Small intestine (tissue), 7 donors: ENCODE measurements around the gene PHF19. TPM values are rescaled to one million over a fixed set of nuclear protein-coding genes. Genes with fewer than 3 reads are reported as not detected.

Experiments
- DNase-seq, 2 donors: peaks; one replicate each; pipeline versions ENCODE4 v3.0.0 to v3.0.0-alpha.2; 2013
- FAIRE-seq: peaks from 2 replicates; lab custom pipeline; 2012; peaks lifted over from hg19 to GRCh38; lab: Jason Lieb, UNC
- H3K27ac ChIP-seq, 3 donors: one replicate each; pipeline ENCODE4 v1.5.1; 2013; ENCODE audit warnings: low read length in 2 of 3, mild to moderate bottlenecking in 2 of 3, control low read depth in 1 of 3, inconsistent platforms in 1 of 3, low read depth in 1 of 3, moderate library complexity in 1 of 3
- H3K27me3 ChIP-seq, 3 donors: one replicate each; pipeline ENCODE4 v1.6.1; 2013; ENCODE audit warnings: low read length in 3 of 3, inconsistent platforms in 1 of 3; ENCODE audit not compliant: control insufficient read depth in 3 of 3, insufficient read depth in 3 of 3
- H3K36me3 ChIP-seq, 3 donors: one replicate each; pipeline ENCODE4 v1.6.1; 2013; ENCODE audit warnings: low read length in 3 of 3, inconsistent platforms in 1 of 3, low read depth in 1 of 3, mild to moderate bottlenecking in 1 of 3, moderate library complexity in 1 of 3; ENCODE audit not compliant: control insufficient read depth in 3 of 3, insufficient read depth in 2 of 3
- H3K4me1 ChIP-seq, 3 donors: one replicate each; pipeline ENCODE4 v1.6.1; 2013; ENCODE audit warnings: low read length in 2 of 3, inconsistent platforms in 1 of 3, low read depth in 1 of 3, mild to moderate bottlenecking in 1 of 3, moderate library complexity in 1 of 3; ENCODE audit not compliant: control insufficient read depth in 3 of 3, insufficient read depth in 2 of 3
- H3K4me3 ChIP-seq, 3 donors: one replicate each; pipeline ENCODE4 v1.5.1; 2013; ENCODE audit warnings: low read length in 3 of 3, control low read depth in 1 of 3, inconsistent platforms in 1 of 3, low read depth in 1 of 3, mild to moderate bottlenecking in 1 of 3, moderate library complexity in 1 of 3
- H3K9me3 ChIP-seq, 2 donors: one replicate each; pipeline ENCODE4 v1.6.1; 2013; ENCODE audit warnings: low read depth in 1 of 2, low read length in 1 of 2; ENCODE audit not compliant: control insufficient read depth in 2 of 2, insufficient read depth in 1 of 2
- WGBS, 3 donors: extraction: QIAGEN DNeasy Blood & Tissue Kit; methylation state at CpG; one replicate each; pipeline ENCODE4 v1.1.7; 2013; 5-methylcytosine and 5-hydroxymethylcytosine counted together
- polyA plus RNA-seq, 4 donors: library from polyadenylated mRNA; stranded (reverse) in 3 of 4; unstranded in 1 of 4; fragments of 200-250 nt in 3 of 4; fragments of 120-200 nt in 1 of 4; gene quantifications; one replicate each; pipeline versions ENCODE4 v1.2.1 to v1.2.3, GENCODE V29; 2013
- donor health status: healthy with polysubstance abuse.
- donor health status: control.
- donor health status: control.
- donor health status: Bipolar disorder and iron deficiency.
- donor health status: healthy.

PHF19 gene
- polyA plus RNA-seq, 4 donors: 2.0 to 35.7 (median 17.8) TPM

DNA sequence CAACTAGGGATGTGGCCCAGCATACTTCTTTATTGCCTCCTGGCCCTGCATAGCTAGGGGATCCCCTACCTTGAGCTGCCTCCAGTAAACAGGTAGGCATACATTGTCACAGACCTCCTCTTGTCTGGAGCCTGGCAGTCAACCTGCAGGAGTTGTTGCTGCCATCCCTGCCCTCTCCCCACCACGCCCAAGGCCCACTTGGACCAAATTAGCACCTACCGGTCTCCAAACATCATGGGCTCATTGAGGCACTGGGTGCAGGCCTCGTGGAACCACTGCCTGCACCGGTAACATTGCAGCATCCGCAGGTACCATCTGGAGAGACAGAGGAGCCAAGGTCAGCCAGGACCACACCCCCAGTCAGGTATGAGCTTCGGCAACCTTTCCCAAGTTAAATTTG is 10.3 kb downstream of the PHF19 start:
- DNase-seq (no peak), FAIRE-seq (no peak)
- no peak overlapping the region for H3K4me3 ChIP-seq
- H3K27ac ChIP-seq: no peak overlapping the region
- H3K9me3 ChIP-seq: no peaks in the 10 kb centered on the region
- H3K27me3 ChIP-seq: no peaks in the 10 kb centered on the region
- WGBS, 3 donors: 80 to 93% (median 93%) methylated on average over 6 of the region's 6 CpGs
- H3K4me1 ChIP-seq: peaks cover 0 to 12% (median 0%) of the 10 kb centered on the region in 3 donors
- H3K36me3 ChIP-seq: peaks cover 0 to 69% (median 0%) of the 10 kb centered on the region in 3 donors

GRCh38 chr9:120865809-120866208 is 11.2 kb downstream of the PHF19 start:
- no peak for DNase-seq
- no peak for FAIRE-seq
- H3K4me3 ChIP-seq: no peak overlapping the region
- WGBS, 3 donors: 50 to 61% (median 60%) methylated on average over 5 of the region's 5 CpGs
- peaks cover 0 to 12% (median 0%) of the 10 kb centered on the region in 3 donors for H3K4me1 ChIP-seq
- no peaks in the 10 kb centered on the region for H3K27me3 ChIP-seq
- H3K27ac ChIP-seq: no peak overlapping the region
- no peaks in the 10 kb centered on the region for H3K9me3 ChIP-seq
- H3K36me3 ChIP-seq: peaks cover 0 to 73% (median 0%) of the 10 kb centered on the region in 3 donors

- DNase-seq: no peak
- Histone ChIP-seq H3K27ac (no peak overlapping the region), H3K36me3 (peaks cover 0 to 74% (median 2%) of the 10 kb centered on the region in 3 donors), H3K4me1 (peaks cover 0 to 12% (median 0%) of the 10 kb centered on the region in 3 donors), H3K4me3 (no peak overlapping the region), H3K27me3 (no peaks in the 10 kb centered on the region), H3K9me3 (no peaks in the 10 kb centered on the region)
- FAIRE-seq: no peak
- WGBS, 3 donors: 79 to 98% (median 88%) methylated on average over 5 of the region's 5 CpGs
Observed at GRCh38 chr9:120865176-120865575, 11.8 kb downstream of the PHF19 start.

DNA sequence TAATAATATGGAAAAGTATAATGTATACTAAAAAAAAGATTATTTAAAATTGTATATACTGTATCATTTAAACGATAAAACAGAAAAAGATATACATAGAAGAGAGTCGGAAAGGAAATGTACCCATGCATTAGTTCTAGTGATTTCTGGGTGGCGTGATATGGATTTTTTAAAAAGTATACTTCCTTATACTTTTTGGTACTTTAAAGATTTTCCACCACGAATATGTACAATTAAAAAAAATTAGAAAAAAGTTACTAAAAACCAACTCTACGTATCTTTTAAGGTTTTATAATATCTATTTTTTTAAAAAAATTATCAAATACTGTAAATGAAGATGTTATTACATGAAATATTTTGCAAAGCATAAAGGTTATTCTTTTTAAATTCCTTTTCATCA is 12.3 kb downstream of the PHF19 start:
- Histone ChIP-seq H3K36me3 (peaks cover 0 to 74% (median 5%) of the 10 kb centered on the region in 3 donors), H3K4me3 (no peak overlapping the region), H3K27ac (no peak overlapping the region), H3K4me1 (peaks cover 0 to 11% (median 0%) of the 10 kb centered on the region in 3 donors), H3K9me3 (no peaks in the 10 kb centered on the region), H3K27me3 (no peaks in the 10 kb centered on the region)
- WGBS, 3 donors: 96 to 98% (median 98%) methylated on average over 5 of the region's 5 CpGs
- no peak for FAIRE-seq
- no peak for DNase-seq

DNA sequence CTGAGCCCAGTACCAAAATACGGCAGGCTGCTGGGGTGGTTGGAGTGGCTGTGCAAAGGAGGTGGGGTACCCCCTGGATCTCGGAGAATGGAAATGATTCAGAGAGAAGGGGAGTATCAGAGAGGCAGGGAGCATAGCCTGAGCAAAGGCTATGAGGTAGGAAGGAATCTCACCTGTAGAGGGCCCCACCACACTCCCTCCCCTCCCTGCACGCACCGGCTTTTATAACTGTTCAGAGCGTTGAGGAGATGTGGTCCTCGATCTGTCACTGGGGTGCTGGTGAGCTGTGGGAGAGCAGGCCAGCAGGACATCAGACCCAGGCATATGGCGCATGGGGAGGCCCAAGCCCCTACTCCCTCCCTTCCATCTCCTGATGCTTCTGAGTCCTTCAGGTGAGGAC is 13.2 kb downstream of the PHF19 start:
- no peak for DNase-seq
- no peaks in the 10 kb centered on the region for H3K27me3 ChIP-seq
- 86 to 94% (median 91%) methylated on average over 4 to 7 of the region's 7 CpGs for WGBS, 3 donors
- H3K36me3 ChIP-seq: peaks cover 0 to 76% (median 5%) of the 10 kb centered on the region in 3 donors
- H3K4me1 ChIP-seq: peaks cover 0 to 5% (median 0%) of the 10 kb centered on the region in 3 donors
- H3K9me3 ChIP-seq: no peaks in the 10 kb centered on the region
- no peak overlapping the region for H3K27ac ChIP-seq
- H3K4me3 ChIP-seq: no peak overlapping the region
- no peak for FAIRE-seq

DNA sequence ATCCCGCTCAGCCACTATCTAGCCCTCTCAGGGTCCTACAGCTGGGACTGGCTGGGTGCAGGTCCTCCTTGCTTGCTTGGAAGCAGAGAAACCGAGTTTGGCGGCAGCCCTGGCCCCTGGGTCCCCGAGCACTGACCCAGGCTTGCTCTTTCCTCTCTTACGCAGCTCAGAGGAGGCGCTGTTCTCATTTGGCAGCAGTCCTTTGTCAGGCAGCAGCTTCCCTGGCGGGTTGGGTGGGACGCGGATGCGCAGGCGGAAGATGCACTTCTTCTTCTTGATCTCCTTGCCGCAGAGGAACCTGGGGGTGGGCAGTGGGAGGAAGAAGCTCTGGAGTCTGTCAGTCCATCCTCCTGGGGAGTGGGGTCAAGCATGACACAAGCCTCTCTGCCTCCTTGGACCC is 14.5 kb downstream of the PHF19 start:
- no peak for FAIRE-seq
- H3K36me3 ChIP-seq: peaks cover 0 to 87% (median 5%) of the 10 kb centered on the region in 3 donors
- H3K4me3 ChIP-seq: no peak overlapping the region
- H3K27ac ChIP-seq: no peak overlapping the region
- 93 to 97% (median 94%) methylated on average over 11 to 12 of the region's 12 CpGs for WGBS, 3 donors
- no peaks in the 10 kb centered on the region for H3K9me3 ChIP-seq
- DNase-seq: no peak
- H3K27me3 ChIP-seq: no peaks in the 10 kb centered on the region
- no peaks in the 10 kb centered on the region for H3K4me1 ChIP-seq

- Histone ChIP-seq H3K4me1 (no peaks in the 10 kb centered on the region), H3K27ac (no peak overlapping the region), H3K36me3 (peaks cover 0 to 88% (median 5%) of the 10 kb centered on the region in 3 donors), H3K9me3 (no peaks in the 10 kb centered on the region), H3K27me3 (no peaks in the 10 kb centered on the region), H3K4me3 (no peak overlapping the region)
- DNase-seq: no peak
- 94 to 98% (median 96%) methylated on average over 6 of the region's 6 CpGs for WGBS, 3 donors
- FAIRE-seq: no peak
Observed at GRCh38 chr9:120861935-120862334, 15.1 kb downstream of the PHF19 start.

- Histone ChIP-seq H3K9me3 (no peaks in the 10 kb centered on the region), H3K36me3 (peaks cover 0 to 81% (median 5%) of the 10 kb centered on the region in 3 donors), H3K27ac (no peak overlapping the region), H3K4me1 (no peaks in the 10 kb centered on the region), H3K4me3 (no peak overlapping the region), H3K27me3 (no peaks in the 10 kb centered on the region)
- DNase-seq: no peak
- no peak for FAIRE-seq
- WGBS, 3 donors: 74 to 85% (median 82%) methylated on average over 11 of the region's 11 CpGs
Observed at GRCh38 chr9:120860083-120860482, 16.9 kb downstream of the PHF19 start.

GRCh38 chr9:120859361-120859760 is 17.6 kb downstream of the PHF19 start:
- H3K27me3 ChIP-seq: no peaks in the 10 kb centered on the region
- no peak overlapping the region for H3K27ac ChIP-seq
- H3K36me3 ChIP-seq: peaks cover 0 to 80% (median 5%) of the 10 kb centered on the region in 3 donors
- WGBS, 3 donors: 74 to 89% (median 82%) methylated on average over 6 of the region's 6 CpGs
- H3K4me1 ChIP-seq: no peaks in the 10 kb centered on the region
- no peak for FAIRE-seq
- H3K9me3 ChIP-seq: no peaks in the 10 kb centered on the region
- DNase-seq: no peak
- H3K4me3 ChIP-seq: no peak overlapping the region
